ENCODE measurements around the gene PSMA7. TPM values are rescaled to one million over a fixed set of nuclear protein-coding genes. Genes with fewer than 3 reads are reported as not detected.

Gene PSMA7
- polyA plus RNA-seq, 1 of the 3 experiments (the other 2 are of a cell fraction), result 801 TPM

DNA sequence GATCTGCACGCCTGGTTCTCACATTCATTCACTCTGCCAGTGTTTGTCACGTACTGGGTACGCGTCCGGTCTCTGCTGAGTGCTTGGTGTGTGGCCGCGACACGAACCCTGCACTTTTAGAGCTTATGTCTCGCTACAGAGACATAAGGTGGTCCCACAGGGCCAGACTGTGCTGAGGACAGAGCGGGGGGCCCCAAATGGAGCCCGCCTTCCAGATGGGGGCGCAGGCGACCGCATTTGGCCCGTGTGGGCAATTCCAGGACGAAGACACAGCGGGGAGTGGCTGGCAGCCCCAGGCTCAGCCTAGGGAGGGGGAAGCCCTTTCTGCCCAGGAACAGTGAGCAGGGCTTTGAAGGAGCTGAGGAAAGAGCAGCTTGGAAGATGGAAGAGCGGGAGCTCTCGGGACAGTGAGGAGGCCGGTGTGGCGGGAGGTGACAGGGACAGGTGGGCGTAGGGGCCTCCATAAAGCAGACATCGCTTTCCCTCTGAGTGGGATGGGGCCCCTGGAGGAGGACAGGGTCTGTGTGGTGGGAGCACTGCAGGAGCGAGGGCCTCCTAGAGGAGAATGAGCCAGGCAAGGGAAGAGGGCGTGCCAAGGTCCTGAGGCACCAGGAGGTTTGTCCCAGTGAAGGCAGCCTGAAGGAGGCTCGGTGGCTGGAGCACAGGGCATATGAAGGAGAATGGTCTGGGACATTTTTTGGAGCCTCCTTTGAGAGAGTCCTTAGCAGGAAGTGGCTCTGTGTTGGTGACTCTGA is 31.9 kb upstream of the PSMA7 start:
- no peaks in the 10 kb centered on the region for H4K20me1 ChIP-seq (ENCODE audit: insufficient read depth)
- TF ChIP-seq EP300 (IDR thresholded peaks at IDR 0.05; ENCODE audit: borderline replicate concordance in 1 of 2, low read depth in 1 of 2, low read length in 1 of 2), result no peak
- no peak for TF ChIP-seq MXI1 (IDR thresholded peaks at IDR 0.05; ENCODE audit: low read depth, low read length)
- no peak for TF ChIP-seq JUND (IDR thresholded peaks at IDR 0.05)
- no peak for TF ChIP-seq ELF1 (IDR thresholded peaks at IDR 0.05)
- TF ChIP-seq FOXJ3 (CRISPR knock-in tag; IDR thresholded peaks at IDR 0.05), result no peak
- TF ChIP-seq RXRA (IDR thresholded peaks at IDR 0.05; ENCODE audit: borderline replicate concordance, low read depth), result no peak
- TF ChIP-seq TEAD4 (IDR thresholded peaks at IDR 0.05; ENCODE audit: borderline replicate concordance, insufficient read depth), result no peak
- no peak for TF ChIP-seq CHD2 (IDR thresholded peaks at IDR 0.05; ENCODE audit: low read length, partially characterized antibody)
- no peak for TF ChIP-seq YY1 (IDR thresholded peaks at IDR 0.05; ENCODE audit: low read depth)
- TF ChIP-seq FOXM1 (IDR thresholded peaks at IDR 0.05; ENCODE audit: low read depth), result no peak
- TF ChIP-seq POLR2AphosphoS5 (IDR thresholded peaks at IDR 0.05; ENCODE audit: low read depth, low read length), result no peak
- TF ChIP-seq NRF1 (IDR thresholded peaks at IDR 0.05; ENCODE audit: low read depth, low read length), result no peak
- no peaks in the 10 kb centered on the region for H3K27me3 ChIP-seq (ENCODE audit: insufficient read depth)
- no peaks in the 10 kb centered on the region for H3K9me3 ChIP-seq
- ChIA-PET POLR2A (no interaction called here), CTCF (interaction anchor here (1.8 to 2.6 kb wide), 2 partner anchors 19 to 164 kb away, joined by 6 to 11 read pairs; no protein-coding TSS in a partner anchor)
- no peak overlapping the region for H3K4me2 ChIP-seq
- no peaks in the 10 kb centered on the region for H3K9me2 ChIP-seq
- WGBS (ENCODE audit: low lambda C conversion rate), result 93% methylated on average over 23 of the region's 26 CpGs
- peaks cover 12 to 25% of the 10 kb centered on the region in 2 experiments for H3K36me3 ChIP-seq (replicated peaks in 1 of 2; ENCODE audit: control insufficient read depth in 1 of 2, insufficient read depth in 2 of 2, low read length in 1 of 2)
- H3F3A ChIP-seq (replicated peaks; ENCODE audit: insufficient read depth), result peaks cover 4% of the 10 kb centered on the region
- H3K4me3 ChIP-seq (ENCODE audit: low read depth in 2 of 2, low read length in 1 of 2), result no peak overlapping the region
- H3K27ac ChIP-seq (ENCODE audit: low read depth in 2 of 2, low read length in 1 of 2), result no peak overlapping the region
- no peak overlapping the region for H3K9ac ChIP-seq
- H3K4me1 ChIP-seq (ENCODE audit: control insufficient read depth in 1 of 2, insufficient read depth in 2 of 2, low read depth in 1 of 2, low read length in 1 of 2), result peaks cover 0 to 12% of the 10 kb centered on the region in 2 experiments; a peak in 1 of 4 replicates
- H2AFZ ChIP-seq (ENCODE audit: low read depth), result no peak overlapping the region
- DNase-seq, result no peak
- no peaks in the 10 kb centered on the region for H3K79me2 ChIP-seq (ENCODE audit: insufficient read depth)

DNA sequence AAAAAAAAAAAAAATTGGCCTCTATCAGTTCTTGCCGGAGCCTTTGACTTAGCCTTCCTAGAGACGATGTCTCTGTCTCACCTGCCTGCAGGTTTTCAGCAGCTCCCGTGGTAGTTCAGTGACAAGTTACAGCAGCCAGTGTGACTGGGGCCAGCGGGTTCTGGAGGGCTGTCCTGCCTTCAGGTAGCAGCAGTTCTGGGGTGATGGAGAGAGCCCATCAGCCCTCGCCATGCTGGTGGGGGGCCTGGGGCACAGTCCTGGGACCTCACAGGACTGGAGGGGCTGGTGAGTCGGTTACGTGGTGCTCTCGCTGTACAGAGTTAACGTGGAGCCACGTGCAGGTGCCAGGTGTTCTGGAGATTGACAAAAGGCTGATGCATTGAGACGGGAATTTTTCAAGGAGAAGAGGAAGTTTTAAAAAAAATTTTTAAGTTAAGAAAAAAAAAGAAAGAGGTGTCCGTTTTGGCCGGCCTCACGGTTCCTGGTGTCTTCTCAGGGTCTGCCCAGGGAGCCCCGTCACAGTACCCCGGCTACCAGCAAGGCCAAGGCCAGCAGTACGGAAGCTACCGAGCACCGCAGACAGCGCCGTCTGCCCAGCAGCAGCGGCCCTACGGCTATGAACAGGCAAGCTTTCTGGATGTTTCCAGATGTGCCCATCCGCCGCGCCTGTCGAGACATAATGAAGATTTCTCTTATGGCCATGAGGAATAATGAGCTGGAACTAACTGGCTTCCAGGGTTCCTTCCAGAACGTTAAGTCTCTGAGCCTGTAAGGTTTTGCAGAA is 31.0 kb upstream of the PSMA7 start:
- no peak for DNase-seq
- Histone ChIP-seq H3F3A (replicated peaks; ENCODE audit: insufficient read depth) (no peaks in the 10 kb centered on the region), H3K27me3 (ENCODE audit: insufficient read depth) (no peaks in the 10 kb centered on the region), H3K4me2 (no peak overlapping the region), H3K4me1 (ENCODE audit: control insufficient read depth in 1 of 2, insufficient read depth in 2 of 2, low read depth in 1 of 2, low read length in 1 of 2) (peaks cover 0 to 12% of the 10 kb centered on the region in 2 experiments; a peak in 1 of 4 replicates), H3K27ac (ENCODE audit: low read depth in 2 of 2, low read length in 1 of 2) (no peak overlapping the region), H3K9me2 (no peaks in the 10 kb centered on the region), H3K4me3 (ENCODE audit: low read depth in 2 of 2, low read length in 1 of 2) (no peak overlapping the region), H4K20me1 (ENCODE audit: insufficient read depth) (no peaks in the 10 kb centered on the region), H3K9me3 (no peaks in the 10 kb centered on the region), H3K36me3 (replicated peaks in 1 of 2; ENCODE audit: control insufficient read depth in 1 of 2, insufficient read depth in 2 of 2, low read length in 1 of 2) (peaks cover 9 to 22% of the 10 kb centered on the region in 2 experiments), H2AFZ (ENCODE audit: low read depth) (no peak overlapping the region), H3K79me2 (ENCODE audit: insufficient read depth) (no peaks in the 10 kb centered on the region), H3K9ac (no peak overlapping the region)
- CTCF ChIA-PET, result interaction anchor here (1.1 to 2.6 kb wide), 2 partner anchors 9 to 18 kb away, joined by 3 to 11 read pairs; no protein-coding TSS in a partner anchor
- POLR2A ChIA-PET, result no interaction called here
- TF ChIP-seq FOXM1 (IDR thresholded peaks at IDR 0.05; ENCODE audit: low read depth), result no peak
- TF ChIP-seq, protein P1, sequence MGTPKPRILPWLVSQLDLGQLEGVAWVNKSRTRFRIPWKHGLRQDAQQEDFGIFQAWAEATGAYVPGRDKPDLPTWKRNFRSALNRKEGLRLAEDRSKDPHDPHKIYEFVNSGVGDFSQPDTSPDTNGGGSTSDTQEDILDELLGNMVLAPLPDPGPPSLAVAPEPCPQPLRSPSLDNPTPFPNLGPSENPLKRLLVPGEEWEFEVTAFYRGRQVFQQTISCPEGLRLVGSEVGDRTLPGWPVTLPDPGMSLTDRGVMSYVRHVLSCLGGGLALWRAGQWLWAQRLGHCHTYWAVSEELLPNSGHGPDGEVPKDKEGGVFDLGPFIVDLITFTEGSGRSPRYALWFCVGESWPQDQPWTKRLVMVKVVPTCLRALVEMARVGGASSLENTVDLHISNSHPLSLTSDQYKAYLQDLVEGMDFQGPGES (IDR thresholded peaks at IDR 0.05; ENCODE audit: low read depth, low read length), result no peak
- TF ChIP-seq EP300 (IDR thresholded peaks at IDR 0.05; ENCODE audit: borderline replicate concordance in 1 of 2, low read depth in 1 of 2, low read length in 1 of 2), result no peak
- TF ChIP-seq, protein P2, sequence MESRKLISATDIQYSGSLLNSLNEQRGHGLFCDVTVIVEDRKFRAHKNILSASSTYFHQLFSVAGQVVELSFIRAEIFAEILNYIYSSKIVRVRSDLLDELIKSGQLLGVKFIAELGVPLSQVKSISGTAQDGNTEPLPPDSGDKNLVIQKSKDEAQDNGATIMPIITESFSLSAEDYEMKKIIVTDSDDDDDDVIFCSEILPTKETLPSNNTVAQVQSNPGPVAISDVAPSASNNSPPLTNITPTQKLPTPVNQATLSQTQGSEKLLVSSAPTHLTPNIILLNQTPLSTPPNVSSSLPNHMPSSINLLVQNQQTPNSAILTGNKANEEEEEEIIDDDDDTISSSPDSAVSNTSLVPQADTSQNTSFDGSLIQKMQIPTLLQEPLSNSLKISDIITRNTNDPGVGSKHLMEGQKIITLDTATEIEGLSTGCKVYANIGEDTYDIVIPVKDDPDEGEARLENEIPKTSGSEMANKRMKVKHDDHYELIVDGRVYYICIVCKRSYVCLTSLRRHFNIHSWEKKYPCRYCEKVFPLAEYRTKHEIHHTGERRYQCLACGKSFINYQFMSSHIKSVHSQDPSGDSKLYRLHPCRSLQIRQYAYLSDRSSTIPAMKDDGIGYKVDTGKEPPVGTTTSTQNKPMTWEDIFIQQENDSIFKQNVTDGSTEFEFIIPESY (IDR thresholded peaks at IDR 0.05; ENCODE audit: borderline replicate concordance, low read depth), result no peak
- no peak for TF ChIP-seq FOXJ3 (CRISPR knock-in tag; IDR thresholded peaks at IDR 0.05)
- WGBS (ENCODE audit: low lambda C conversion rate), result 97% methylated on average over 21 of the region's 28 CpGs
